Esophagus muscularis mucosa (tissue), 4 donors: ENCODE data around the gene NUPR2. TPM values are rescaled to one million over a fixed set of nuclear protein-coding genes. Genes with fewer than 3 reads are reported as not detected.

Experiments
- total RNA-seq, 4 donors: library from RNA; depleted of rRNA; stranded (reverse); fragments of >200 nt; gene quantifications; one replicate each; pipeline versions ENCODE4 v1.1.0 to v1.2.1, GENCODE V29; 2016

The NUPR2 gene
- total RNA-seq, 4 donors from 2014 or later = not detected

Other genes starting within 250 kb of the NUPR2 start
- gene ZNF713, start 229.0 kb downstream of the NUPR2 start, total RNA-seq = 1 to 10 TPM; 1.9 to 3.6 (median 3.1) TPM
- 10 to 100 TPM in 3 of 4 donors, 1 to 10 TPM in 1; 7.9 to 16.4 (median 15.7) TPM for gene MRPS17, start 164.5 kb downstream of the NUPR2 start, total RNA-seq
- gene NIPSNAP2, start 151.8 kb downstream of the NUPR2 start, total RNA-seq = 100 to 1,000 TPM in 3 of 4 donors, 10 to 100 TPM in 1; 93.3 to 131 (median 116) TPM
- 10 to 100 TPM in 3 of 4 donors, 1 to 10 TPM in 1; 9.1 to 15.9 (median 13.1) TPM for gene PSPH, start 65.0 kb downstream of the NUPR2 start, total RNA-seq
- 100 to 1,000 TPM in 1 of 4 donors, 10 to 100 TPM in 3; 86.6 to 104 (median 87.9) TPM for gene CCT6A, start 64.7 kb downstream of the NUPR2 start, total RNA-seq
- gene SUMF2, start 52.1 kb downstream of the NUPR2 start, total RNA-seq = 10 to 100 TPM; 71.4 to 93.2 (median 80.8) TPM
- gene PHKG1, start 23.5 kb downstream of the NUPR2 start, total RNA-seq = 1 to 10 TPM in 2 of 4 donors, under 1 TPM in 2; 0.26 to 1.7 (median 0.94) TPM
- 100 to 1,000 TPM; 212 to 416 (median 327) TPM for gene CHCHD2, start 9.9 kb downstream of the NUPR2 start, total RNA-seq